Tibial nerve (tissue), 4 donors: ENCODE data around the gene RRAGD. TPM values are rescaled to one million over a fixed set of nuclear protein-coding genes. Genes with fewer than 3 reads are reported as not detected.

ENCODE experiments used
- DNase-seq, 2 donors: peaks; one replicate each; pipeline ENCODE4 v3.0.0-alpha.2; 2019; ENCODE audit warnings: low spot score in 2 of 2
- H3K27ac ChIP-seq, 4 donors: fragments of 200-600 bp; sonication (generic) in 3 of 4; one replicate each; pipeline ENCODE4 v1.5.1; 2017 to 2019; ENCODE audit warnings: mild to moderate bottlenecking in 1 of 4
- H3K27me3 ChIP-seq, 2 donors: fragments of 200-600 bp; sonication (generic) in 1 of 2; one replicate each; pipeline versions ENCODE4 v1.5.1 to v1.6.0; 2017 to 2019
- H3K36me3 ChIP-seq, 3 donors: fragments of 200-600 bp; sonication (generic); one replicate each; pipeline ENCODE4 v1.5.1; 2018 to 2019
- H3K4me1 ChIP-seq, 4 donors: fragments of 200-600 bp; sonication (generic) in 3 of 4; one replicate each; pipeline ENCODE4 v1.5.1; 2017 to 2019
- H3K4me3 ChIP-seq, 4 donors: fragments of 200-600 bp; sonication (generic) in 3 of 4; one replicate each; pipeline ENCODE4 v1.5.1; 2017 to 2019; ENCODE audit warnings: mild to moderate bottlenecking in 1 of 4, moderate library complexity in 1 of 4
- H3K9me3 ChIP-seq, 4 donors: fragments of 200-600 bp; sonication (generic) in 3 of 4; one replicate each; pipeline ENCODE4 v1.5.1; 2017 to 2019
- EP300 ChIP-seq, 2 donors: sonication (generic); formaldehyde crosslinking; IDR thresholded peaks; one replicate each; pipeline ENCODE4 v1.6.1; 2017; ENCODE audit warnings: antibody characterized with exemption in 2 of 2, mild to moderate bottlenecking in 1 of 2
- POLR2A ChIP-seq, 2 donors: fragments of 450-650 bp; IDR thresholded peaks; one replicate each; pipeline ENCODE4 v1.6.1; 2017; ENCODE audit warnings: antibody characterized with exemption in 2 of 2, mild to moderate bottlenecking in 2 of 2, moderate library complexity in 2 of 2
- WGBS, 2 donors: methylation state at CpG; one replicate each; pipeline ENCODE4 v1.1.5; 2018; 5-methylcytosine and 5-hydroxymethylcytosine counted together
- total RNA-seq, 4 donors: library from RNA; depleted of rRNA; stranded (reverse); fragments of >200 nt; gene quantifications; one replicate each; pipeline ENCODE4 v1.1.0, GENCODE V29; 2016
- TF ChIP-seq, protein P1 (sequence below), 5 experiments: fragments of 200-600 bp in 3 of 5; fragments of 450-650 bp in 2 of 5; sonication (generic) in 3 of 5; IDR thresholded peaks; one replicate each; pipeline ENCODE4 v1.5.1; 2016 to 2019; ENCODE audit warnings: antibody characterized with exemption in 5 of 5, mild to moderate bottlenecking in 3 of 5, moderate library complexity in 2 of 5

The RRAGD gene
- total RNA-seq, 4 donors from 2014 or later = 10.9 to 21.3 (median 15.2) TPM

DNA sequence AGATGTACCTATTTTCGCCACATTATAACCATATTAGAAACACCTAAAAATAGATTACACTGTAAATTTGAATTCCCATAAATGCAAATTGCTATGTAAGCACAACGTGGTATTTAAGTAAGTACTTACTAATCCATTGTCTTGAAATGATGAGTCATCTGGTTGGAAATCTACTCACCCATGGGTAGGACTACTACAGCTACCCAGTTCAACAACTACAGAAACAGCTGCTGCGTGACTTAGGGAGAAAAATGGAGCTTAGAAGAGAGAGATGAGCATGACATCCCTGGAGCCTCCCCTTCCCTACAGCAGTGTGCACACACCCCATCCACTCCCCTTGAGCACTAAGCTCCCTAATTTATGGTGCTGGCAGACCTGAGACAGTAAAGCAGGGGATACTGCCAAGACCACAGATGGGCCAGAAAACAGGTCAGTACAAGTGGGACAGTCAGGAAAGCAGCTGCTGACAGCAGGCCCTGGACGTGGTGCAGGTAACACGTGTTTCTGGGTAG lies 26.9 kb downstream of the RRAGD start:
- no peaks in the 10 kb centered on the region for H3K9me3 ChIP-seq
- H3K4me1 ChIP-seq = no peaks in the 10 kb centered on the region
- 60 to 77% methylated on average over 5 of the region's 5 CpGs for WGBS, 2 donors
- no peak overlapping the region for H3K27ac ChIP-seq
- no peak for DNase-seq
- H3K4me3 ChIP-seq = no peak overlapping the region
- H3K27me3 ChIP-seq = no peaks in the 10 kb centered on the region
- H3K36me3 ChIP-seq = no peaks in the 10 kb centered on the region
- TF ChIP-seq POLR2A (IDR thresholded peaks at IDR 0.05) (no peak), EP300 (IDR thresholded peaks at IDR 0.05) (no peak)
- TF ChIP-seq, protein P1, sequence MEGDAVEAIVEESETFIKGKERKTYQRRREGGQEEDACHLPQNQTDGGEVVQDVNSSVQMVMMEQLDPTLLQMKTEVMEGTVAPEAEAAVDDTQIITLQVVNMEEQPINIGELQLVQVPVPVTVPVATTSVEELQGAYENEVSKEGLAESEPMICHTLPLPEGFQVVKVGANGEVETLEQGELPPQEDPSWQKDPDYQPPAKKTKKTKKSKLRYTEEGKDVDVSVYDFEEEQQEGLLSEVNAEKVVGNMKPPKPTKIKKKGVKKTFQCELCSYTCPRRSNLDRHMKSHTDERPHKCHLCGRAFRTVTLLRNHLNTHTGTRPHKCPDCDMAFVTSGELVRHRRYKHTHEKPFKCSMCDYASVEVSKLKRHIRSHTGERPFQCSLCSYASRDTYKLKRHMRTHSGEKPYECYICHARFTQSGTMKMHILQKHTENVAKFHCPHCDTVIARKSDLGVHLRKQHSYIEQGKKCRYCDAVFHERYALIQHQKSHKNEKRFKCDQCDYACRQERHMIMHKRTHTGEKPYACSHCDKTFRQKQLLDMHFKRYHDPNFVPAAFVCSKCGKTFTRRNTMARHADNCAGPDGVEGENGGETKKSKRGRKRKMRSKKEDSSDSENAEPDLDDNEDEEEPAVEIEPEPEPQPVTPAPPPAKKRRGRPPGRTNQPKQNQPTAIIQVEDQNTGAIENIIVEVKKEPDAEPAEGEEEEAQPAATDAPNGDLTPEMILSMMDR (IDR thresholded peaks at IDR 0.05) = no peak

DNA sequence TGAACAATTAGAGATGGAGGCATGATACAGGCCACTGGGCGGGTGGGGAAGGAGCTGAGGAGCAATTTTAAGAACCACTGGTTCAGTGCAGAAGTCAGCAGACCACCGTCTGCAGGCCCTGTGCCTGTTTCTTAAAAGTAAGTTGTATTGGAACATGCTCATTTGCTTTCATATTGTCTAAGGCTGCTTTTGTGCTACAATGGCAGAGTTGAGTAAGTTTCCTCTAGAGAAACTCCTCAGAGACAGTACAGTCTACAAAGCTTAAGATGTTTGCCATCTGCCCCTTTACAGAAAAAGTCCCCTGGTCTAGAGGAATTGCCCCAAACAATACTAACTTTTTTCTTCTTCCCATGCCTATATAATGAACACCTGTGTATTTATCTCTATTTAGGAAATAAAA lies 31.0 kb downstream of the RRAGD start:
- Histone ChIP-seq H3K4me3 (no peak overlapping the region), H3K27ac (no peak overlapping the region), H3K4me1 (no peaks in the 10 kb centered on the region), H3K9me3 (no peaks in the 10 kb centered on the region), H3K36me3 (no peaks in the 10 kb centered on the region), H3K27me3 (no peaks in the 10 kb centered on the region)
- 63 to 72% methylated on average over 2 of the region's 2 CpGs for WGBS, 2 donors
- TF ChIP-seq, protein P1 (IDR thresholded peaks at IDR 0.05) = no peak
- TF ChIP-seq POLR2A (IDR thresholded peaks at IDR 0.05) (no peak), EP300 (IDR thresholded peaks at IDR 0.05) (no peak)
- DNase-seq = no peak

DNA sequence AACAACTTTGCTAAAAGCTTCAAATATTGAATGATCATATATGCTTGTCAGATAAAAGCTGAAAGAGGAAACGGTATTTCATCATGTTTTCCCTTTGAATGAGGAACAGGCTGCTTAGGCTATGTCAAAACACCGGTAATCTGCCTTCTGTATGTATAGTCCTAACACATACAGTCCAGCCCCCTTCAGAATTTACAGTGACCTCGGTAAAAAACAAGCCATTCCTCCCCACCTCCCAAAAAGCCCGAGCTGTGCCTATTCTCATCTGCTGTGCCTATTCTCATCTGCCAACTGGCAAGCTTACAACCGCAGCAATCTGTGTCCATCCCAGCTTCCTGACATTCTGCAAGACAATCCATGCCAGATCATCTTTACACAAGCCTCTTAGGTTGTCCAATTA lies 32.8 kb downstream of the RRAGD start:
- no peak for DNase-seq
- Histone ChIP-seq H3K9me3 (no peaks in the 10 kb centered on the region), H3K4me1 (no peaks in the 10 kb centered on the region), H3K27me3 (no peaks in the 10 kb centered on the region), H3K27ac (no peak overlapping the region), H3K36me3 (no peaks in the 10 kb centered on the region), H3K4me3 (no peak overlapping the region)
- TF ChIP-seq POLR2A (IDR thresholded peaks at IDR 0.05) = no peak
- TF ChIP-seq, protein P1 (IDR thresholded peaks at IDR 0.05) = no peak
- TF ChIP-seq EP300 (IDR thresholded peaks at IDR 0.05) = no peak
- 66 to 69% methylated on average over 5 of the region's 5 CpGs for WGBS, 2 donors

DNA sequence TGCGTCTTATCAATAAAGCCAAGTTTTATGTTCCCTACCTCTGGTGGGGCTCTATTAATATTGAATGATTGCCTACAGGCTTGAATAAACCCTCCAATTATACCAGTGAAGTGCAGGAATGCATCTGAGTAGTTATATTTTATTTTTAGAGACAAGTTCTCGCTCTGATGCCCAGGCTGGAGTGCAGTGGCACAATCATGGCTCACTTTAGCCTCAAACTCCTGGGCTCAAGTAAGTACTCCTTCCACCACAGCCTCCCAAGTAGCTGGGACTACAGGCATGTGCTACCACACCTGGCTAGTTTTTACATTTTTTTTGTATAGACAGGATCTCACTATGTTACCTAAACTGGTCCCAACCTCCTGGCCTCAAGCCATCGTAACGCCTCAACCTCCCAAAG lies 33.4 kb downstream of the RRAGD start:
- 92 to 96% methylated on average over 4 of the region's 4 CpGs for WGBS, 2 donors
- Histone ChIP-seq H3K4me3 (no peak overlapping the region), H3K36me3 (no peaks in the 10 kb centered on the region)

DNA sequence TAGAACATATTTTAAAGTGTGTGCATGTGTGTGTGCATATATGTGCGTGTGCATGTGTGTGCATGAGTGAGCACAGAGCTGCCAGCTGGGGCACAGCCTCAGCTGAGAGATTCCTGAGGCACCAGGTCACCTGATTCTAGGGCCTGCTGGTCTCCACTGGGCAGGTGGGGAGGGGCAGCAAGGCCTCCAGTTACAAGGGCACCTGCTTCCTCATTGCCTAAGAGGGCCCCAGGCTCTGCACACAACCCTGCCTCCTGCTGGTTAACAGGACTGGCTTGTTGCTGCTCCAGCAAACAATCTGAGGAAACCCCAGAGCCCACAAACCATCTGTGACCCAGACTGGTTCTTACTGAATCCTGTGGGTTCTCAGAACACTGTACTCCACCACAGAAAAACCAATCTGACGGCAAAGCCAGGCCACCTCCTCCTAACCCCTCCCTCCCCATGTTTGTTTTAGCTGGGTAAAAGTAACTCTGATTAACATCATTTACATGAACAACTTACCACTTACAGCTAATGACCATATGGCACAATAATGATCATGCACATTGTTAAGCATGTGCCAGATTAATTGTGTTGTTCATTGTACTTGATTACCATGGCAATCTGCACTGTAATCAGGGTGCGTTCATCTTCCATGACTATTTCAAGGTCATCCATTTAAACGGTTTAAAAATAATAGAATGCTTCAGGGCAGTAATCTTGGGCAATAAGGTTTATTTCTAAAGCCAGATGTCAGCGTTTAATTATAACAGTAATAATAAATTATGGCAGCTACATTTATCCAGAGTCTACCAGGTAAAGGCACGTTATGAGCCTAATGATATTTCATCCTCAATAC lies 36.4 kb downstream of the RRAGD start:
- Histone ChIP-seq H3K36me3 (no peaks in the 10 kb centered on the region), H3K4me3 (no peak overlapping the region), H3K27me3 (no peaks in the 10 kb centered on the region), H3K4me1 (peaks cover 0 to 9% (median 2%) of the 10 kb centered on the region in 4 donors), H3K27ac (no peak overlapping the region), H3K9me3 (no peaks in the 10 kb centered on the region)
- TF ChIP-seq EP300 (IDR thresholded peaks at IDR 0.05) (no peak), POLR2A (IDR thresholded peaks at IDR 0.05) (no peak)
- TF ChIP-seq, protein P1 (IDR thresholded peaks at IDR 0.05) = no peak
- DNase-seq = no peak
- WGBS, 2 donors = 64 to 68% methylated on average over 6 of the region's 6 CpGs

More for the DNA sequence above, 33.4 kb downstream of the RRAGD start:
- H3K9me3 ChIP-seq = no peaks in the 10 kb centered on the region
- no peak overlapping the region for H3K27ac ChIP-seq
- H3K27me3 ChIP-seq = no peaks in the 10 kb centered on the region
- TF ChIP-seq POLR2A (IDR thresholded peaks at IDR 0.05) = no peak
- TF ChIP-seq EP300 (IDR thresholded peaks at IDR 0.05) = no peak
- TF ChIP-seq, protein P1 (IDR thresholded peaks at IDR 0.05) = no peak
- H3K4me1 ChIP-seq = no peaks in the 10 kb centered on the region
- no peak for DNase-seq
